Activated CD8-positive, alpha-beta T cell treated with anti-CD3 and anti-CD28 coated beads for 36 hours (primary cell): ENCODE results near the gene FGD6. TPM values are rescaled to one million over a fixed set of nuclear protein-coding genes. Genes with fewer than 3 reads are reported as not detected.

Source experiments
- ATAC-seq: fragments of 200-7000 bp; cut with Tn5 transposase; one replicate; pipeline ENCODE4 v1.10.0; 2021; ENCODE audit warnings: mild to moderate bottlenecking, moderate library complexity
- CTCF ChIA-PET: fragments of 350-600 bp; sonication (Branson Sonifier 250); formaldehyde crosslinking; loops from one replicate; lab custom pipeline; 2021; ENCODE audit warnings: antibody characterized with exemption; lab: Charles Lee
- POLR2A ChIA-PET: fragments of 350-600 bp; sonication (Branson Sonifier 250); formaldehyde crosslinking; loops from one replicate; lab custom pipeline; 2021; ENCODE audit warnings: antibody characterized with exemption; lab: Charles Lee
- DNase-seq: peaks from one replicate; pipeline ENCODE4 v3.0.0-alpha.2; 2020
- H3K27ac Mint-ChIP-seq: one replicate; pipeline ENCODE4 v1.8.0; 2021; ENCODE audit warnings: mild to moderate bottlenecking, mixed read lengths
- H3K27me3 Mint-ChIP-seq: one replicate; pipeline ENCODE4 v1.8.0; 2021; ENCODE audit warnings: mixed read lengths
- H3K36me3 Mint-ChIP-seq: one replicate; pipeline ENCODE4 v1.8.0; 2021; ENCODE audit warnings: low read depth, mixed read lengths
- H3K4me1 Mint-ChIP-seq: one replicate; pipeline ENCODE4 v1.8.0; 2021; ENCODE audit warnings: low read depth, mixed read lengths
- H3K4me3 Mint-ChIP-seq: one replicate; pipeline ENCODE4 v1.8.0; 2021; ENCODE audit warnings: mild to moderate bottlenecking, moderate library complexity, mixed read lengths
- H3K9me3 Mint-ChIP-seq: one replicate; pipeline ENCODE4 v1.8.0; 2021; ENCODE audit warnings: mixed read lengths
- CTCF ChIP-seq: fragments of 200-600 bp; IDR thresholded peaks from one replicate; pipeline ENCODE4 v1.8.0; 2022; ENCODE audit warnings: antibody characterized with exemption, mild to moderate bottlenecking
- intact Hi-C: fragments of 100-400 bp; cut with micrococcal nuclease; formaldehyde crosslinking; loops from one replicate; pipeline ENCODE4 v1.10.0; 2022
- total RNA-seq, 2 experiments: library from RNA; stranded (reverse); gene quantifications; one replicate each; pipeline ENCODE4 v1.2.3, GENCODE V29; 2021

FGD6 gene
- total RNA-seq, 2 experiments from 2014 or later, result 0.41 to 0.54 TPM

- intact Hi-C loops, result no loop called here
- no peaks in the 10 kb centered on the region for H3K36me3 Mint-ChIP-seq
- DNase-seq (no peak), ATAC-seq (no peak)
- H3K27ac Mint-ChIP-seq, result peak overlapping the region; percentile 27
- no peak overlapping the region for H3K4me3 Mint-ChIP-seq
- ChIA-PET POLR2A (interaction anchor here (0.5 to 0.6 kb wide), 2 partner anchors 208 to 1604 kb away, joined by 3 read pairs; no protein-coding TSS in a partner anchor), CTCF (no interaction called here)
- H3K4me1 Mint-ChIP-seq, result peaks cover 4% of the 10 kb centered on the region
- H3K9me3 Mint-ChIP-seq, result no peaks in the 10 kb centered on the region
- no peak for TF ChIP-seq CTCF
- no peaks in the 10 kb centered on the region for H3K27me3 Mint-ChIP-seq
Observed at GRCh38 chr12:95204141-95204866, 13.0 kb downstream of the FGD6 start.

GRCh38 chr12:95203487-95204030 lies 13.7 kb downstream of the FGD6 start:
- POLR2A ChIA-PET, result no interaction called here
- Mint-ChIP-seq H3K4me1 (peaks cover 4% of the 10 kb centered on the region), H3K4me3 (no peak overlapping the region), H3K9me3 (no peaks in the 10 kb centered on the region), H3K27me3 (no peaks in the 10 kb centered on the region), H3K36me3 (no peaks in the 10 kb centered on the region), H3K27ac (no peak overlapping the region)
- intact Hi-C loops, result no loop called here
- CTCF ChIA-PET, result no interaction called here
- DNase-seq (no peak), ATAC-seq (no peak)
- no peak for TF ChIP-seq CTCF

- Mint-ChIP-seq H3K27ac (no peak overlapping the region), H3K9me3 (no peaks in the 10 kb centered on the region), H3K4me3 (no peak overlapping the region), H3K27me3 (no peaks in the 10 kb centered on the region), H3K4me1 (peaks cover 4% of the 10 kb centered on the region), H3K36me3 (no peaks in the 10 kb centered on the region)
- no peak for TF ChIP-seq CTCF
- POLR2A ChIA-PET, result no interaction called here
- CTCF ChIA-PET, result no interaction called here
- no peak for ATAC-seq
- intact Hi-C loops, result no loop called here
- no peak for DNase-seq
Observed at GRCh38 chr12:95202691-95203486, 14.4 kb downstream of the FGD6 start.

- ATAC-seq (no peak), DNase-seq (no peak)
- Mint-ChIP-seq H3K9me3 (no peaks in the 10 kb centered on the region), H3K4me1 (peaks cover 4% of the 10 kb centered on the region), H3K36me3 (no peaks in the 10 kb centered on the region), H3K4me3 (no peak overlapping the region), H3K27me3 (no peaks in the 10 kb centered on the region), H3K27ac (no peak overlapping the region)
- no peak for TF ChIP-seq CTCF
- POLR2A ChIA-PET, result interaction anchor here (0.6 kb wide), 1 partner anchor 1353 kb away, joined by 3 read pairs; no protein-coding TSS in a partner anchor
- CTCF ChIA-PET, result no interaction called here
- intact Hi-C loops, result no loop called here
Observed at GRCh38 chr12:95201056-95201670, 16.1 kb downstream of the FGD6 start.
